GM18526 (cell line): Measurements from ENCODE around the gene DIAPH1.

ENCODE experiments used
- POLR2A ChIP-seq: IDR thresholded peaks from 3 replicates; pipeline ENCODE4 v1.6.1; 2011; ENCODE audit not compliant: insufficient read length; ENCODE audit errors: extremely low read depth

DIAPH1 gene

GRCh38 chr5:141598391-141599345 lies 20.1 kb downstream of the DIAPH1 start:
- no peak for TF ChIP-seq POLR2A

DNA sequence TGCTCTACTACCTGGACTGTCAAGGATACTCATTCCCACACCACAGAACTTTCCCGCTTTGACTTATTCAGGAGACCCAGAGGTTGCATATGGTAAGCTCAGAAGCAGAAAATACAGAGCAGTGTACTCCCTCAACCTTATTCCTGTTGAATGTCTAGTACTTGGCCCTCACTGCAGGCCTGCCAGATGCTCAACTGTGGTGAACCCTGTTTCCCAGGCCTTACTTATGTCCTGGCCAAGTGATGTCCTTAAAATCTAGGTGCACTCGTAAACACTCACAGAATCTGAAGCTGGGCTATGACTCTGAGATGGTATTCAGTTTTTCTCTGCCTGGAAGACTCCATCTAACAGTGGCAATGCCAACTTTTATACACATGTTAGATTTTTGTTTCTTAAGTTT lies 21.0 kb downstream of the DIAPH1 start:
- TF ChIP-seq POLR2A, result no peak

- no peak for TF ChIP-seq POLR2A
Observed at GRCh38 chr5:141597394-141597793, 21.4 kb downstream of the DIAPH1 start.

GRCh38 chr5:141596867-141597266 lies 21.9 kb downstream of the DIAPH1 start:
- TF ChIP-seq POLR2A, result no peak

- TF ChIP-seq POLR2A, result no peak
Observed at GRCh38 chr5:141590127-141590526, 28.7 kb downstream of the DIAPH1 start.

DNA sequence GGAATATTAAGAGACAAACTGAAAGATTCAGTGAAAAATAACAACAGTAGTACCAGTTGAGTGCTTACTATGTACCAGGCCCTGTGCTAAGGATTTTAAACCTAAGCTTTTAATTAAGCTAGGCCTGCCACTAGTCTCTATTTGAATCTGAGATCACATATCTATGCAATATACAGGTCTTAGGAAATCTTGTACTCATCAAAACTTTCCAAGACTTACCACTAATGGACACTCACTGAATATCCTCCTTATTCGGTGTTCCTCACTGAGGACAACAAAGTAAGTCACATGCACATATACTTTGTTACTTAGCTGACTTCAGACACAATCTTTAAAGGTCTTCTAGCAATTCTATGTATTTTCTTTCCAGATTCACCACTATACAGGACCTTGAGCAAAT lies 32.6 kb downstream of the DIAPH1 start:
- TF ChIP-seq POLR2A, result no peak

DNA sequence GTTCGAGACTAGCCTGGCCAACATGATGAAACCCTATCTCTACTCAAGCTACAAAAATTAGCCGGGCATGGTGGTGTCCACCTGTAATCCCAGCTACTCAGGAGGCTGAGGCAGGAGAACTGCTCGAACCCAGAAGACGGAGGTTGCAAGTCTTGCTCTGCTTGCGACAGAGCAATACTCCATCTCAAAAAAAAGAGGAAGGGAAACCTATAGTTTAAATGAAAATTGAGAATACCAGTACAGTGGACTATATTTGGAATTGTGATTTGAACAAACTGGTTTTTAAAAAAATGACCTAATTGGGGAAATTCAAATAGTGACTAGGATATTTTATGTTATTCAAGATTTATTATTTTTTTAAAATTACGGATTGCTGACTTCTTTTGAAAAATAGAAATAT lies 33.2 kb downstream of the DIAPH1 start:
- no peak for TF ChIP-seq POLR2A

DNA sequence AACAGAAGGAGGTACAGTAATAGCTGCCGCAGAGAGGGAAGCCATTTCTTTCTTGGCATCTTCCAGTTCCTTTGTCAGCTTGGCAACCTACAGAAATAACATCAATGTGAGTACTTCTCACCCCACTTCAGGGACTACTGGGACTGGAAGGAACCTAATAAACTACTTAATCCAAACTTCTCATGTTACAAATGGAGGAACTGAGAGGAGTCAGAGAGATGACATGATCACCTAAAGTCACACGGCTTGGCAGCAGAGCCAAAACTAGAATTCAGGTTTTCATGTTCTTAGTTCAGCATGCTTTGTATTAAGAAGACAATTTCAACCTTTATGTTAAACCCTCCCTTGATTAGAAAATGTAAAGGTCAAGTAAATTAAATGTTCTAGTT lies 44.7 kb downstream of the DIAPH1 start:
- no peak for TF ChIP-seq POLR2A

DNA sequence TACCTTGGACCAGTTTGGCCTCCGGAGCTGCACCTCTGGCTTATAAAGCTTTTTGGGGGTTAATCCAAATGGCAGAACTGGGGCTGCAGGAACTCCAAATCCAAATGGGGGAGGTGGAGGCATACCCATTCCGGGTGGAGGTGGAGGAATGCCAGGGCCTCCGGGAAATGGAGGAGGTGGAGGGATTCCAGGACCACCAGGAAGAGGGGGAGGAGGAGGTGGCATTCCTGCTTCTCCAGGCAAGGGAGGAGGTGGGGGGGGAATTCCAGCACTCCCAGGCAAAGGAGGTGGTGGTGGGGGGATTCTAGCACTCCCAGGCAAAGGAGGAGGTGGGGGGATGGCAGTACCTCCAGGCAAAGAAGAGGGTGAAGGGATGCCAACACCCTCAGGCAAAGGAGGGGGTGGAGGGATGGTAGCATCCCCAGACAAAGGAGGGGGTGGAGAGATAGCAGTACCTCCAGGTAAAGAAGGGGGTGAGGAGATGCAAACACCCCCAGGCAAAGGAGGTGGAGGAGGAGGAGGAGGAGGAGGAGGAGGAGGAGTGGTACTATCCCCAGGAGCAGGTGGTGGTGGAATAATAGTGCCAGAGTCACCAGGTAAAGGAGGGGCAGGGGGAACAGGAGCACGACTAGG lies 45.2 kb downstream of the DIAPH1 start:
- no peak for TF ChIP-seq POLR2A

GRCh38 chr5:141570655-141571054 lies 48.1 kb downstream of the DIAPH1 start:
- TF ChIP-seq POLR2A, result no peak

DNA sequence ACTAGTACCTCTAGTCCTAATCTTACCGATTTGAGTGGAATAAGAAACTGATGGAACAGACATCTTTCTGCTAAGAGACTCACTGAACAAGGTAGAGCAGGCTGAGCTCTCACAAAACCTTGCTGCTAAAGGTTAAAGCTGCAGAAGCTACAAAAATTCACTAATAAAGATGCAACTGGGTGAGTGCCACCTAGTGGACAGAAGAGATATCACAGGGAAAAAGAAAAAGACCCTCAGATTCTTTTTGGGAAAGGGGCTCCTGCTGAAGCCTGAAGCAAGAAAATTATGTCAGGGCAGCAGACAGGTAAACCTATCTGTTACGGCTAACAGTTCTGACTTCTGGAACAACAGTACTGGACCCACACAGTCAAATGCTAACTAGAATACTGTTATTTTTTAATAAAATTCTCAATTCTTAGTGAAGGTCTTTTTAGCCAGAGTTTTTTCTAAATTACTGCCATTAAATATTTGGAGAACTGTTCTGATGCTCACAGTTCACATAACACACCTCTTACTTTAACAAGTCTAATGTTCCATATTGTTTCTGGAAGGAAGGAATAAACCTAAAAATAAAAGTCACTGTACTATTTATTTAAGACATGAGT lies 51.2 kb downstream of the DIAPH1 start:
- TF ChIP-seq POLR2A, result no peak

DNA sequence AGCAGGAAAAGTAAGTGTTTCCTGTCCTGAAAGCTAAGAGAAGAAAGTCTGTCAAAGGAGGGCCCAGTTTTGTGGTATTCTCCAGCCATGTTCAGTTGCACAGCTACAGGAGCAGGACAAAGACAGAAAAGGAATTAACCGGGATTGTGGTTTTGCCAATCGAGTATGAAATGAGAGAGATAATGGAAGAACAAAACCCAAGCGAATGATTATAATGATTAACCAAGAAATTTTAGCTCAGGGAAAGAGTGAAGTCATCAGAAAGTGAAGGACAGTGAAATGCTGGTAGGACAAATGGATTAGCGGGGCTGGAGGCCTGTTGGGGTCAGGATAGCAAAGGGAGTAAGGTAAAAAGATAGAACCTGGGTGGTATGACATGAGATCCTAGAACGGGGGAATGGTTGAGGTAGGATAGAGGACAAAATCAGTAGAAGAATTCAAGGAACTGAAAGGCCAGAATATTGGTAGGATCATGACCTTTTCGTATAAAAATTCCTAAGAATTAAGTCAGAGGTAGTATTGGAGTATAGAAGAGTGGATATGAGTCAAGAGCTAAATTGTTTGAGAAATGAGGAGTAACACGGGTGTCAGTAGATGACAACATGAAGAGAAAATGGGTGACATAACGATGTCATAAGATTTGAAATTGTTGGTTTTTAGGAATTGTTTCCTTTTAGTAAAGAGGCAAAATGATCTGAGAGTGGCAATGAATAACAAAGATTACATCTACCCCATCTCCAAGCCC lies 52.8 kb downstream of the DIAPH1 start:
- no peak for TF ChIP-seq POLR2A

DNA sequence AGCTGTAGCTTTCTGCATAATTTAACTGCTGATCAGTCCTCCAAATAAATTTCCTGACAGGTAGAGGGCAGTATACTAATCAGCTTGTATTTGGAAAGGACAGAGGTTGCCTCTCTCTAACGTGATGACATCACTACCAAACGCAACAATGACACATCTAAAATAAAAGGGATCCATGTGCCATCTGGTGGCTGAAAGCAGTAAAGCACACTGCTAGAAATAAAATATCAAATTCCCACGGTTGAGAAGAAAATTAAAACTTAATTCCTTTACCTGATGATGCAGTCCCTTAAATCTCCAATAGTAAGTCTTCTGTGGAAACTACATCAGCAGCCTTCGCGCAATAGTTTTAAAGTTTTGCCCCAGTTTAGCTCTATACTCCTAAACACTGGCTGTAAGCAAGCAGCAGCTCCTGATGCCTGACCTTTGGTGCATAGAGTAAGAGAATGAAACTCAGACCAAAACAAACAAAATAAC lies 54.5 kb downstream of the DIAPH1 start:
- no peak for TF ChIP-seq POLR2A

DNA sequence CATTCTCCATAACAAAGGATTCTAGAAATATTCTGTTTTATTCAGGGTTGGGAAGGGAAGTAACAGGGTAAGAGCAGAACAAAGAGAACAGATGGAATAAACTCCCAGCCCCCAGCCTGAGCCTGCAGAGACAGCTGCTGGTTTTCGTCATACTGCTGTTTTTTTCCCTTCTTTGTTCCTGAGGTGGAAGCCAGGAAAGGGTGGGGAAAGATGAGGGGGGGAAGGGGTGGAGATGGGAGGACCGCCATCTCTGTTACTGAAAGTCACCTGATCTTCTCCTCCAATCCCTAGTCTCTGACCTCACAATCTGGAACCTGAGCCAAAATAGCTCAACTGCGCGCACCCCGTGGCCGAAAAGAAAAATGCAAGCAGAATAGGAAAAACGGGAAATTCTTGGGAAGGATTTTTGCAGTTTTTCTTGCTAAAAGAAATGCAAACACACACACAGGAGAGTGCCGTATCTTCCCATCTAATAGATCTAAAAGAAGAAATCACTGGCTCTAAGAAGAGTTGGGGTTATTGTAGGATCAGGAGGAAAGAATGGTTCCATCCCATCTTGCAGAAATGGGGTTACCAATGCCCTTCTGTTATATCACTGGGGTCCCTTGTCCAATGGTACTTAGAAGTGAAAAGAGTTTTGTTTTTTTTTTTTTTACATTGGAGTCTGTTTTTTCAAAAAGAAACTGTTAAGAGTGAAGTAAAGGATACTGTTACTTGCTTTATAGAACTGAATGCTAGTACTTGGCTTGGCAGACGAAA lies 57.9 kb downstream of the DIAPH1 start:
- no peak for TF ChIP-seq POLR2A
